NB4 (cell line): ENCODE data around the gene KCTD17.

Experiments used
- DNase-seq: peaks from one replicate; pipeline ENCODE4 v3.0.0; 2010; ENCODE audit warnings: low read depth
- H3K4me3 ChIP-seq: one replicate; pipeline ENCODE4 v1.5.1; 2011; ENCODE audit warnings: mild to moderate bottlenecking, low read depth, low read length, moderate library complexity
- MAX ChIP-seq: IDR thresholded peaks from 2 replicates; pipeline ENCODE4 v1.6.1; 2011; ENCODE audit warnings: low read depth, low read length
- MYC ChIP-seq: IDR thresholded peaks from 2 replicates; pipeline ENCODE4 v1.6.1; 2011; ENCODE audit warnings: low read depth, low read length
- POLR2A ChIP-seq: IDR thresholded peaks from 2 replicates; pipeline ENCODE4 v1.6.1; 2011; ENCODE audit warnings: mild to moderate bottlenecking; ENCODE audit not compliant: insufficient read length; ENCODE audit errors: extremely low read depth
- TF ChIP-seq, protein P1 (sequence below): IDR thresholded peaks from one replicate; pipeline ENCODE4 v1.5.1; 2012; ENCODE audit warnings: low read depth, low read length

The KCTD17 gene

GRCh38 chr22:37025500-37026070, 26.0 kb upstream of the KCTD17 start:
- no peak overlapping the region for H3K4me3 ChIP-seq
- DNase-seq: no peak
- TF ChIP-seq POLR2A: no peak
- TF ChIP-seq MYC: no peak
- TF ChIP-seq MAX: no peak
- TF ChIP-seq, protein P1, sequence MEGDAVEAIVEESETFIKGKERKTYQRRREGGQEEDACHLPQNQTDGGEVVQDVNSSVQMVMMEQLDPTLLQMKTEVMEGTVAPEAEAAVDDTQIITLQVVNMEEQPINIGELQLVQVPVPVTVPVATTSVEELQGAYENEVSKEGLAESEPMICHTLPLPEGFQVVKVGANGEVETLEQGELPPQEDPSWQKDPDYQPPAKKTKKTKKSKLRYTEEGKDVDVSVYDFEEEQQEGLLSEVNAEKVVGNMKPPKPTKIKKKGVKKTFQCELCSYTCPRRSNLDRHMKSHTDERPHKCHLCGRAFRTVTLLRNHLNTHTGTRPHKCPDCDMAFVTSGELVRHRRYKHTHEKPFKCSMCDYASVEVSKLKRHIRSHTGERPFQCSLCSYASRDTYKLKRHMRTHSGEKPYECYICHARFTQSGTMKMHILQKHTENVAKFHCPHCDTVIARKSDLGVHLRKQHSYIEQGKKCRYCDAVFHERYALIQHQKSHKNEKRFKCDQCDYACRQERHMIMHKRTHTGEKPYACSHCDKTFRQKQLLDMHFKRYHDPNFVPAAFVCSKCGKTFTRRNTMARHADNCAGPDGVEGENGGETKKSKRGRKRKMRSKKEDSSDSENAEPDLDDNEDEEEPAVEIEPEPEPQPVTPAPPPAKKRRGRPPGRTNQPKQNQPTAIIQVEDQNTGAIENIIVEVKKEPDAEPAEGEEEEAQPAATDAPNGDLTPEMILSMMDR: no peak

GRCh38 chr22:37026325-37026724, 25.2 kb upstream of the KCTD17 start:
- H3K4me3 ChIP-seq: no peak overlapping the region
- no peak for TF ChIP-seq MYC
- TF ChIP-seq, protein P1: no peak
- no peak for TF ChIP-seq POLR2A
- no peak for TF ChIP-seq MAX
- DNase-seq: no peak

DNA sequence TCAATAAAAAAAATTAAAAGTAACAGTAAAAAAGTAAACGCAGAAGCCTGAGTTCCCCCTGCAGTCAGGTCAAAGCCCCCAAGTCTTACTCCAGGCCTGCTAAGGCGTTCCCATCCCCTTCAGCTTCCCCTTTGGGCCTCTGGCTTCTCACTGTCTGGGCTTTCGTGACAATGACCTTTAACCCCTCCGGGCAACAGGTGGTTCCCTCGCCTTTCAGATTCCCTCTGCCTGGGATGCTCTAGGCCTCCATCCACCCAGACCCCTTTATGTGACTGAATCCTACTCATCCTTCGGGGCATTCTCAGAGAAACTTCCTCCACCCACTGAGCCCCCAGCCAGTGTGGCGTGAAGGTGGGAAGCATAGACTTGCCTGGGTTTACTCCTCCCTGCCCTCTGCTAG, 24.0 kb upstream of the KCTD17 start:
- no peak overlapping the region for H3K4me3 ChIP-seq
- no peak for TF ChIP-seq POLR2A
- no peak for TF ChIP-seq MAX
- TF ChIP-seq, protein P1: no peak
- no peak for TF ChIP-seq MYC
- no peak for DNase-seq

GRCh38 chr22:37028692-37029674, 22.6 kb upstream of the KCTD17 start:
- no peak overlapping the region for H3K4me3 ChIP-seq
- DNase-seq: no peak
- TF ChIP-seq MAX (no peak), POLR2A (no peak), MYC (no peak)
- TF ChIP-seq, protein P1: no peak

DNA sequence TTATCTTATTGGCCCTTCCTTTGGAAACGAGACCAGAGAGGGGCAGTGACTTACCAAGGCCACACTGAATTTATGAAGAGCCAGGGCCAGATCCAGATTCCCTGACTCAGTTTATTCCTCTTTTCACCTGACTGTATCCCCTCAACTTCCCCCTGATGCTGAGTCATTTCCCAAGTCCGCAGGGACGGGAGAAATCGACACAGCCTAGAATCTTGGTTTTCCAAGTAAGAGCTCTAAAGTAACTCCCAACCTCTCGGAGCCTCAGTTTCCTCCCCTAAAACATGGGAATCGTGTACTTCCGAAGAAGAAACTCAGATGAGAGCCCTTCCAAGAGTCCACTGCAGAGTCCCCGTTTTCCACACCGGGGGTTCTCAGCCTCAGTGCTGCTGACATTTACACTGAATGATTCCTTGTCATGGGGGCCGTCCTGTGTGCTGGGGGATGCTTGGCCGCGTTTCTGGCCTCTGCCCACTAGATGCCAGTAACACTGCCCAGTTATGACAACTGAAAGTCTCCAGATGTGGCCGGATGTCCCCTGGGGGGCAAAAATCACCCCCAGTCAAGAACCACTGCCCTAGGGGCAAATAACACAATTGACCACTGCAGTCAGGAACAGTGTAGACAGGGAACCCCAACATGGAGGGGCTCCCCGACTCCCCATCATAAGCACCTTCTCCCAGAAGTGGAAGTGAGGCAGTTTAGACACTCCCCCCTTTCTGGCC, 20.8 kb upstream of the KCTD17 start:
- peak; percentile 36 for DNase-seq
- no peak overlapping the region for H3K4me3 ChIP-seq
- TF ChIP-seq MYC: no peak
- TF ChIP-seq, protein P1: peak; percentile 27
- no peak for TF ChIP-seq POLR2A
- TF ChIP-seq MAX: no peak
